GM19025 (cell line): ENCODE data around the gene BTD.

Experiments used
- ATAC-seq: cut with Tn5 transposase; IDR thresholded peaks from one replicate; pipeline ENCODE4 v1.9.1; 2021; ENCODE audit warnings: mild to moderate bottlenecking, low read depth, moderate library complexity; ENCODE audit not compliant: unreplicated experiment

The BTD gene, protein sequence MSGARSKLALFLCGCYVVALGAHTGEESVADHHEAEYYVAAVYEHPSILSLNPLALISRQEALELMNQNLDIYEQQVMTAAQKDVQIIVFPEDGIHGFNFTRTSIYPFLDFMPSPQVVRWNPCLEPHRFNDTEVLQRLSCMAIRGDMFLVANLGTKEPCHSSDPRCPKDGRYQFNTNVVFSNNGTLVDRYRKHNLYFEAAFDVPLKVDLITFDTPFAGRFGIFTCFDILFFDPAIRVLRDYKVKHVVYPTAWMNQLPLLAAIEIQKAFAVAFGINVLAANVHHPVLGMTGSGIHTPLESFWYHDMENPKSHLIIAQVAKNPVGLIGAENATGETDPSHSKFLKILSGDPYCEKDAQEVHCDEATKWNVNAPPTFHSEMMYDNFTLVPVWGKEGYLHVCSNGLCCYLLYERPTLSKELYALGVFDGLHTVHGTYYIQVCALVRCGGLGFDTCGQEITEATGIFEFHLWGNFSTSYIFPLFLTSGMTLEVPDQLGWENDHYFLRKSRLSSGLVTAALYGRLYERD

DNA sequence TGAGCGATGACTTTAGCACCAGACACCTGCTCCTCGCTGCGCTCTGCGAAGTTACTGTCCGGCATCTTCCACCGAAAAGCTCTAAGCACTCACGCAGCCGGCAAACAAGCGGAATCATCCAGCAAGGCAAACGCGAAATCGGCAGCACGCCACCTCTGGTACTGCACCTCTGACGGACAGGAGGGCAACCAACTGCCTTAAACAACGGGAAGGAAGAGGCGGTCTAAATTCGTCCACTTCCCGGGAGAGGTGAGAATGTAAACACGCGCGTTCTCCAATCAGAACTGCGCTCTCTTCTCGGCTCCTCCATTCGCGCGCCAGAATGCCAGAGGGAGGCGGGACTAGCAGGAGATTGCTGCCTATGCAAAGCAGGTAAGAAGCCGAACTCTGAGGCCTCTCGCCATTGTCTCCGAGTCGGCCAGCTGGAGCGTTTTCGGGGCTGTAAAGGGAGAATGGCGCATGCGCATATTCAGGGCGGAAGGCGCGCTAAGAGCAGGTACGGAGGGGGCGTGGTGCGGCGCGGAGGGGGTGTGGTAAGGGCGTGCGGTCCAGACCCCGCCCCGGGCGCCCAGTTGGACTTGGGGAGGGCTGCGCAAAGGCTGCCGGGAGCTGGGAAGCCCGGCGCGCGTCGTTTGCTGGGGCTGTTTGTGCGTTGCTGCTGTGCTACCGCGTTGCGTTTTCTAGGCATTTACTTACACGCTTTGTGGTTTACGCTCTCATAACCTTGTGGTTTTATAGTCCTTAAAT is at the start of gene BTD, which contains the start of gene HACL1:
BTD (plus strand) TSS at position 347 of the 747 bp plus-strand sequence. CDS start 33,695 bp downstream, outside the sequence.
HACL1 (minus strand) TSS at position 171 of the 747 bp plus-strand sequence; CDS start at position 65, 106 bp downstream.
- peak; percentile 91 for ATAC-seq

DNA sequence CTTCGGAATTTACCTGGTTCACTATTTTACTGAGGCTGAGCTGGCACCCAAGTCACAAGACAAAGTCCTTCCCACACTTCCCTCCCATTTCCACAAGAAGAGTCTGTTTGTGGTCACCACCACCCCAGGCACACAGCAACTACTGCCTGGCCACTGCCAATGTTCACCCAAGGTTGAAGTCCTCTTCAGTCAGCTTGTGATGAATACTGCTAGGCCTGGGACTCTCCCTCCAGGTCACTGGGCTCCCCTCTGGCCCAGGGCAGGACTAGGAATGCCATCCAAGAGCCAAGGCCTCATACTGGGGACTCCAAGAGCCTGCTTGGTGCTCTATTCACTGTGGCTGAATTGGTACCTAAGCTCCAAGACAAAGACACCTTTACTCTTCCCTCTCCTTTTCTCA is 49.6 kb upstream of the BTD start:
- ATAC-seq: no peak

DNA sequence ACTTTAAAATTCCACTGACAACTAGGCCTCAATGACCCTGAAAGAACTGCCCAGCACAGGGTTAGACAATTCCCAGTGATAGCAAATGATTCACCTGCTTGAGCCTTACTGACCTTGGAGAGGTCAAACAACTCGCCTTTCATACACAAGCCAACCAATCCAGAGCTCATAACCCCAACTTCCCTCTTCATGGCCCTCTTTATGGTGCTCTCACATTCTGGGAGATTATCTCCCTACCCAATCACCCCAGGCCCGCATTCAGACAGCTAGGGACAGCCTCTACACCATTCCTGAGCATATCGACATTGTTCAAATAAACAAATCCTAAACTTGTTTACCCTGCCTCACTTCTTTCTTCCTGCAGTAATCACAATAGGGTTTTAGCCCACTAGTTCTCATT is 47.8 kb upstream of the BTD start:
- ATAC-seq: no peak

DNA sequence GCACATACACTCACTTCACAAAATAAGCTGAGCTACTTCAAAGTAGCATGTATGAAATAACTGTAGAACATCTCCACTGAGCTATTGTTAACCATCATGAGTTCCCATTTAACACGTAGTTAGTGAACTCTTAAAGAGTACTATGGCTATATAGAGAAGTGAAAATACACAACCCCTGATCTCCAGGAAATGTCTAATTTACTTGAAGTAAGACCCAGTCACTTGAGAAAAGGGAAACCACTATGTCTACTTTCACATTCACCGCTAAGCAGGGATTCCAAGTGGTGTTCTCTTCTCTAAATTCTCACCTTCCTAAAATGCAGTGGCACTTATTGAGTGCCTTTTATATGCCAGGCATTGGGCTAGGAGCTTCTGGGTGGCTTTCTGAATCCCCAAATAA is 45.0 kb upstream of the BTD start:
- peak; percentile 74 for ATAC-seq

DNA sequence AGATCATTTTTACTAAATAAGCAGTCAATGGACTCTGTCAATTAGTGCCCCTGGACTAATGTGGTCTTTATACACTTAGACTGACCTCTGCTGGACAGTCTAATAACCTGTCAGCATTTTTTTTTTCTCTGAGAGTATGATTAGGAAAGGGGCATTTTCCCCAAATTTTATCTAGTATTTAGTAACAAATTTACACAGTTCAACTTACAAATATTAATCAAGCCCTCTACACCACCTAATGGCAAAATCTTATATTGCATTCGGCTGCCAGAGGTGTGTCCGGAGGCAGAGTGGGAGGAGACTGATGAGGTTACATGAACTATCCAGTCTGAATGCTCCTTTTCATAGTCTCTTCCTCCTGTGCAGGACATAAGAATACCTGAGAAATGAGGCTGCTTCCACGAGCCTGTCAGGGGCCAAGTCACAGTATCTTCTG is 44.0 kb upstream of the BTD start:
- no peak for ATAC-seq

DNA sequence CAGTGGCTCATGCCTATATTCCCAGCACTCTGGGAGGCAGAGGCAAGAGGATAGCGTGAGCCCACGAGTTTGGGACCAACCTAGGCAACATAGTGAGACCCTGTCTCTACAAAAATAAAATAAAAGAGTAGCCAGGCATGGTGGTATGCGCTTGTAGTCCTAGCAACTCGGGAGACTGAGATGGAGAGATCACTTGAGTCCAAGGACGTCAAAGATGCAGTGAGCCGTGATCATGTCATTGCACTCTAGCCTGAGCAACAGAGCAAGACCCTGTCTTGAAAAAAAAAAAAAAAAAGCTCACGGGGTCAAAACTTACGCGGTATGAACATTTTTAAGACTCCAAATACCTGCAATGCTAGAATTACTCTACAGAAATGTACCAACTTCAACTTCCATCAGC is 43.0 kb upstream of the BTD start:
- ATAC-seq: no peak

DNA sequence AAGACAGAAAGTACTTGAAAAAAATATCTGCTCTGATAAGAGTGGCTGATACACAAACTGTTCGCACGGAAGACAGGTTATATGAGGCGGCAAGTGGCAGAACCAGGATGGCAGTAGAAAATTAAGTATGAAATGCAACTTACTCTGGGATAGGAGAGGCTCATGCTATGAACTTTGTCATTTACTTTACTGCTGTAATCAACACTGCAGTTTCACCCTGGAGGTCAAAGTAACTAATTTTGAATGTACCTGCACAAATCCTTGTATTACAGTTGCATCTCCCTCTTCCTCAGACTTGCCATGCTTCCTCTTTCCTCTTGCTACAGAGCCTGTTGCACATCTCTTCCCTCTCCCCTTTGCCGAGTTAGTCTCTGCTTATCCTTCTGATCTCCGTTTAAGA is 39.0 kb upstream of the BTD start:
- ATAC-seq: no peak

DNA sequence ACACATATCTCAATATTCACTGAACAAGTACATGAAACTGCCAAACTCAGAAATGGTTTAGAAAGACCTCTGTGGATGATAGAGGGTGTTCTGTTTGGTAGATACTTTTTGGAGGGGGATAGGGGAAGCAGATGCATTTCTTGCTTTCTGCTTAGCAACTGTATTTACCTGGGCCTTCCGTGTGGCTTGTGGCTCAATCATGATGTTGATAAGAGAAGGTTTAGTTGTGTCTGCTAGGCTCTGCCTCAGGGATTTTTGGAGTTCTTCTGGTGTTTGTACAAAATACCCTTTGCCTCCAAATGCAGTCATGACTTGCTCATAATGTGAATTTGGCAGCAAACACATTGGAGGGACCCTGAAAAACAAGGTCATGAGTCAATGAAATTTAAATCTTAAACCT is 38.4 kb upstream of the BTD start:
- no peak for ATAC-seq

DNA sequence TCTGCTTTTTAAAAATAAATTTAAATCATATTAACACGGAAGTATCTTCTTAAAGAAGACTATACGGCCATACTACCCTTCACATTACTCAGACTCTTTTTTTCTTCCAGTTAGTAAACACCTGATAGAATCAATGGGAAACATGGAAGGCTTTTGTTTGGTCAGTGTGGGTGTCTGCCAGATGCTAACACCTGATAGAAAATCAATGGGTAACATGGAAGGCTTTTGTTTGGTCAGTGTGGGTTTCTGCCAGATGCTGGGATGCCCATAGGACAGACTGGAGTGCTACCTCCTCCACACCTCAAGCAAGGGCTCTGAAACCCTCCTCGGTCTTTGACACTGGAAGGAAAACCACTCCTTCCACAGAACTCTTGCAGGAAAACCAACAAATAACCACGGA is 29.4 kb upstream of the BTD start:
- ATAC-seq: no peak

DNA sequence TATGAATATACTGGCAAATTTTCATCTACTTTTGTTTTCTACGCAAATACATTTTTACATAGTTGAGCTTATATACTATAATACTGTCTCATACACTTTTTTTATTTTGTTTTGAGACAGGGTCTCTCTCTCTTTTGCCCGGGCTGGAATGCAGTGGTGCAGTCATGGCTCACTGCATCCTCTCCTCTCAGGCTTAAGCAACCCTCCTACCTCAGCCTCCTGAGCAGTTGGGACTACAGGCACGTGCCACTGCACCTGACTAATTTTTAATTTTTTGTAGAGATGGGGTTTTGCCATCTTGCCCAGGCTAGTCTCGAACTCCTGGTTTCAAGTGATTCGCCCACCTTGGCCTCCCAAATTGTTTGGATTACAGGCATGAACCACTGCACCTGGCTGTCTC is 26.1 kb upstream of the BTD start:
- no peak for ATAC-seq

DNA sequence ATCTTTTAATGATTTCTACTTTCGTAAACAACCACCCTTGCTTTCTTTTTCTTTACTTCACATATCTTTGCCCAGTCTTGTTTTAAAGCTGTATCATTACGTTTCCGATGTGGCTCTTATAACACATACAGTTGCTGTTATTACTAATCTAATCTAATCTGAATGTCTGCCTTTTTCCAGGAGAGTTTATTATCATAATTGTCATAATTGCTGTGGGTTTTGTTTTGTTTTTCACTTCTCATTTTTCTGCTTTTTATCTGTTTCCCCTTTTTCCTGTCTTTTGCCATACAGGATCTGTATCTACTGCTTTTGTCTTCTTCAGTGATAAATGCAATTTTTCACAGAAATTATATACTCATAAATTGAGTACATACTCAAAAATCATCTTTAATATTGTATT is 25.1 kb upstream of the BTD start:
- ATAC-seq: no peak

DNA sequence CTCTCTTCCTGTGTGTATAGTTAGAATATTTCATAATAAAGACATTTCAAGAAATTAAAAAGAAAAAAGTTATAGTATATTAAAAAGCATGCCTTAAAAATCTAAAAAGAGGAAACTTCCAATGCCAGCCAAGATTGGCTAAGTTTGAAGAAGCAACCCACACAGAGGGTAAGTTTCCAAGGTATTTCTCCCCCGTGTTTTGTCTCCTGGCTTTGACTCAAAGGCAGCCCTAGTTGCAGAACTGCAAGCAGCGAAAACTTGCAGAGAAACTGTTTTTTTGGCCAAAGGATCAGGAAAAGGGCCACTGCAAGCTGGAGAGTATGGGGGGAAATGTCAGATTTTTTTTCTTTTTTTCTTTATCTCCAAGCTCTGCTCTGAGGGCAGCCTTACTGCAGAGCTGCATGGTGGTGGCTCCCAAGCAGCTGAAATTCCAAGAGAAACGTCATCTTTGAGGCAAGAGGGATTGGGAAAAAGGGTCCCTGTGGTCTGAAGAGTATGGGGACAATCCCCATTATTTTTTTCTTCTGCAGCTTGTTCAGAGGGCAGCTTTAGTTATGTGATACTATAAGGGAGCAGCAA is 23.2 kb upstream of the BTD start:
- ATAC-seq: no peak

DNA sequence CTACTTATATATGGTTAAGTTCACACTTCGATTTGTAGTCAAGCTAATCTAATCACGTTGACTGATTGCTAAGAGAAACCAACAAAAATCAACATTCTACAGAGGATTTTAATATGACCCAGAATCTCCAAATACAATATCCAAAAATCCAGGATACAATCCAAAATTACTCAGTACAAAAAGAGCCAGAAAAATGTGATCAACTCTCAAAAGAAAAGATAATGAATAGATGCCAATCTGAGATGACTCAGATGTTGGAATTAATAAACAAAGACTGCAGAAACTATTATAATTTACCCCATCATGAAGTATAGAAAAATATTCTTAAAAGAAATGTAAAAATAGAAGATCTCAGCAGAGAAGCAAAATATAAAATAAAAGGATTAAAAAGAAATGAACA is 22.5 kb upstream of the BTD start:
- no peak for ATAC-seq

DNA sequence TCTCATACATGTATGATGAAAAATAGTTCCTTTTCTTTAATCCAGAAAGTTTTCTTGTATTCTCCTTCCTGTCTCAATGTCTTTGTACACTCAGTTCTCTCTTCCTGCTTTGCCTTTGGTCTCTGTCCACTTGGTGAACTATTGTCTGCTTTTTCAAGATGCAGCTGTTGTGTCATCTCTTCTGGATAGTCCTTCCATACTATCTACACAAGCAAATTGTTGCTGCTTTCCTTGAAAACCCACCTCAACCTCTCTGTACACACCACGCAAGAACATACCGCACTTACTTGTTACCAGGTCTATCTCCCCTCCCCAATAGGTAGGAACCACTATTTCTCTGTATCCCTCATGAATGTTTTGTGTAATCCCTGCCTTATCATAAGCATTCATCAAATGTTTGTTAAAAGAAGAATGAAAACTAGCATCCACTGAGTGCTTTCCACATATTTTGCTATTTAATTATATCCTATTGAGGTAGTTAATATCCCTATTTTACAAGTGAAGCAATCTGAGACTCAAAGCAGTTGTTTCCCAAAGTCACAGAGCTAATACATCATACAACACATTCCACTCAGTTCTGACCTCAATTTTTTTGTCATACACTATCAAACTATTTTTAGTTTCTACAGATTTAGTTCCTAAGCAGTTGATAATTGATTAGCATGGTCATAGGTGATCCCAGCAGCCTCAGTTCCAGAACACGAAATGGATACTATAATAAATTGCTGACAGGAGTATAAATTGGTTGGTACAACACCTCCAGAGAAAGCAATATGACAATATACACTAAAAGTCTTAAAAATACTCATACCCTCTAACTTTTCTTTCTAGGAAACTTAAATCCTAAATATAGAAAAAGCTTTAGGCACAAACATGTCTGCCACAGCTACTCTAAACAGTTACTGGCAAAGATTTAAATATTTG is 19.8 kb upstream of the BTD start:
- ATAC-seq: no peak

DNA sequence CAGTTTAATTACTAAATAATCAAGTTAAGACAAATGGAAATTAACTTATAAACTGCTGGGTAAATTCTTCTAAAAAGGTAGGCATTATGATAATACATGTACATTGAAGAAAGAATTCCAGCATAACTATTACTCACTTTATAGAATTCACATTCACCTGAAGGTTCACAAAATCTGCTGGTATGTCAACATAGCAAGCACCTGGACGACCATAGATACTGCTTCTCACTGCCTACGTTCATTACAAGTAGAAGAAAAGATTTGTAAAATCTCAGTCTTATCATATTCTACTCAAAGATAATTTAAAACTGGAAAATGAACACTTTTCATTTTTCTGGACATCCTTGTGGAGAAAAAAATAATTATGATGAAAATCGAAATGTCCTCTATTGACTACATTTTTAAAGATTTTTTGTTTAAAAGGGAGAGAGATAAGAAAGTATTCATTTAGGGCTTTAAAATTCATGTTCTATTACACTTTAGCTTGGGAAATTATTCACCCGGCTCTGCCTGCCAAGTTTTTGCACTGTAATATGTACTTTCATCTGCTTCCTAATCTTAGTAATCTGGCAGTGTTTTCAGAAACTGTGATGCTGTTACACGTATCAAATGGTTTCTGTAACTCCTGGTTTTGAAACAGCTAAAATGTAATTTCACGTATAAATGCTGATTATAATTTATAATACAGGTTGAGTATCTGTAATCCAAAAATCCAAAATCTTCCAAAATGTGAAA is 16.3 kb upstream of the BTD start:
- no peak for ATAC-seq

DNA sequence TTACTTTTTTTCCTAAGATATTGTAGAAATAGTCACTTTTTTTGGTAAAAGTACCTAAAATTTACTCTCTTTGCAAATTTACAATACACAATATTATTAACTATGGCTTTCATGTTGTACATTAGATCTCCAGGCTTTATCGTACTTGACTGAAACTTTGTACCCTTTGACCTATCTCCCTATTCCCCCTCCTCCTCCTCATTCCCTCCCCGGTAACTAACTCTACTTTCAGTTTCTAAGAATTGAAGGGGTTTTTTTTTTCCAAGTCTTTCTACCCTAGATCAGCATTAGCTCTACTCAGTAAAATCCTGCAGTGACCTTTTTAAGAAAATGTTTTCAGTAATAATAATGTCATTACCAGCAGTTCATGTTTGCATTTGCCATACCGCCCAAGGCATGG is 10.3 kb upstream of the BTD start:
- no peak for ATAC-seq

DNA sequence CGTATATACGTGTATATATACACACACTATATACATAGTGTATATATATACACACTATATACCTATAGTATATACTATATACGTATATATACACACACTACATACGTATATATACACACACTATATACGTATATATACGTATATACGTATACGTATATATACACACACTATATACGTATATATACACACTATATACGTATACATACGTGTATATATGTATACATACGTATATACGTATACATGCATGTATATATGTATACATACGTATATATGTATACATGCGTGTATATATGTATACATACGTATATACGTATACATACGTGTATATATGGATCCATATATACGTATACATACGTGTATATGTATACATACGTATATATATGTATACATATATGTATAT is 9.6 kb upstream of the BTD start:
- ATAC-seq: no peak

DNA sequence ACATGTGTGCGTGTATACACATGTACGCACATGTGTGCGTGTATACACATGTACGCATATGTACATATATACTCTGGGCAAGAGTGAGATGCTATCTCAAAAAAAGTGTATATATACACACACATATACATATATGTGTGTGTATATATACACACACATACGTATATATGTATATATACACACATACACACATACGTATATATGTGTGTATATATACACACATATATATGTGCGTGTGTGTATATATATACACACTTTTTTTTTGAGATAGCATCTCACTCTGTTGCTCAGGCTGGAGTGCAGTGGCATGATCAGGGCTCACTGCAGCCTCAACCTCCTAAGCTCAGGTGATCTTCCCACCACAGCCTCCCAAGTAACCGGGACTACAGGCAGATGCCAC is 8.6 kb upstream of the BTD start:
- ATAC-seq: no peak

DNA sequence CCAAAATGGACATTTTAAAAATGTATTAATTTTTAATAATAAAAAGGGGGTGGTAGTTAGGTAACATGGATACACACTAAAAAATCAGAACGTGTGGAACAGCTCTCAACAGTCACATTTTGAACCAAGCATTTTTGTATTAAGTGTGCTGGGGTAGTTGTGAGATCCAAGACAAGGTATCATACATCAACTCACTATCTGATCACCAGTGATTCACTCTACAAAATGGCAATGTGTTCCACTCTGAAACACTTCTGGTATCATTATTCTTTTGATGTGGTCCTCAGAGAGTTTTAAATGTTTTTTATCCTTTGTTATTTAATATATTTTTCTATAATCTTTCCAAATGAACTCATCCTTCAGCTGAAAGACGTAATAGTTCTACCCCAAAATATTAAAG is 5.6 kb upstream of the BTD start:
- ATAC-seq: no peak

DNA sequence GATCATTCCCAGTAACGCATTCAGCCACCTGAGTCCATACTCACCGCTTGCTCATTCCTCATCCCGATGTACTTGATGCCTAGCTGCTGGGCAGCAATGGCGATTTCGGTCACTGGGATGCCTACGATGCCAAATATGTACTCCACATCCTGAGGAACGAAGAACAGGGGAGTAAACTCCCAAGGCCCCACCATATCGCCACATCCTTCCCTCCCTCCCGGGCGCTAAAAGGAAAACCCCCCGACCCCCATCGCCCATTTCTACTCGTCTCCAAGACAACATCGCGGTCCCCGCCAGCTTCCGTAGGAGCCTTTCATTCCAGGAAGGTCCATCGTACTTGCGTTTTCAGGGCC is 523 bp upstream of the BTD start:
- peak; percentile 3 for ATAC-seq
